Liver (tissue), 9 donors: ENCODE results near the gene TRERF1. TPM values are rescaled to one million over a fixed set of nuclear protein-coding genes. Genes with fewer than 3 reads are reported as not detected.

ENCODE experiments used
- DNase-seq: peaks from one replicate; pipeline ENCODE4 v3.0.0-alpha.2; 2017; ENCODE audit warnings: low spot score
- H3K27ac ChIP-seq, 2 donors: one replicate each; pipeline ENCODE4 v1.7.0; 2013; ENCODE audit warnings: inconsistent platforms in 2 of 2, low read length in 2 of 2, control low read depth in 1 of 2, low read depth in 1 of 2, mild to moderate bottlenecking in 1 of 2
- H3K27me3 ChIP-seq, 4 donors: one replicate each; pipeline versions ENCODE4 v1.6.1 to v1.7.0; 2013; ENCODE audit warnings: low read length in 3 of 4, inconsistent platforms in 1 of 4, mild to moderate bottlenecking in 1 of 4, moderate library complexity in 1 of 4; ENCODE audit not compliant: control insufficient read depth in 4 of 4, insufficient read depth in 4 of 4
- H3K36me3 ChIP-seq, 4 donors: one replicate each; pipeline versions ENCODE4 v1.6.1 to v1.7.0; 2013; ENCODE audit warnings: low read length in 3 of 4, mild to moderate bottlenecking in 3 of 4, low read depth in 1 of 4, moderate library complexity in 1 of 4; ENCODE audit not compliant: control insufficient read depth in 4 of 4, insufficient read depth in 3 of 4
- H3K4me1 ChIP-seq, 4 donors: one replicate each; pipeline versions ENCODE4 v1.6.1 to v1.7.0; 2013; ENCODE audit warnings: low read length in 3 of 4, mild to moderate bottlenecking in 3 of 4, moderate library complexity in 1 of 4; ENCODE audit not compliant: control insufficient read depth in 4 of 4, insufficient read depth in 4 of 4
- H3K4me3 ChIP-seq, 3 donors: one replicate each; pipeline versions ENCODE4 v1.6.1 to v1.7.0; 2013; ENCODE audit warnings: low read length in 3 of 3, control low read depth in 1 of 3, low read depth in 1 of 3, mild to moderate bottlenecking in 1 of 3
- H3K9ac ChIP-seq, 2 donors: one replicate each; pipeline ENCODE4 v1.7.0; 2013; ENCODE audit warnings: low read length in 2 of 2, mild to moderate bottlenecking in 2 of 2, moderate library complexity in 2 of 2, control low read depth in 1 of 2, low read depth in 1 of 2
- H3K9me3 ChIP-seq, 4 donors: one replicate each; pipeline versions ENCODE4 v1.6.1 to v1.7.0; 2013; ENCODE audit warnings: low read length in 3 of 4; ENCODE audit not compliant: control insufficient read depth in 4 of 4
- ATF3 ChIP-seq: IDR thresholded peaks from 2 replicates; pipeline ENCODE4 v1.6.1; 2016; ENCODE audit warnings: antibody characterized with exemption
- CTCF ChIP-seq: fragments of 150-350 bp; IDR thresholded peaks from 2 replicates; pipeline ENCODE4 v1.5.1; 2017; ENCODE audit warnings: improper control_type of control experiment, low read depth, low read length; ENCODE audit not compliant: missing input control
- EGR1 ChIP-seq, 2 donors: IDR thresholded peaks; 2 replicates each; pipeline ENCODE4 v1.6.1; 2016 to 2018; ENCODE audit warnings: antibody characterized with exemption in 2 of 2, low read depth in 2 of 2
- FOXA1 ChIP-seq: IDR thresholded peaks from 2 replicates; pipeline ENCODE4 v1.6.1; 2016; ENCODE audit warnings: antibody characterized with exemption
- FOXA2 ChIP-seq: IDR thresholded peaks from 2 replicates; pipeline ENCODE4 v1.6.1; 2016; ENCODE audit warnings: antibody characterized with exemption
- GABPA ChIP-seq, 2 donors: IDR thresholded peaks in 1 of 2; conservative IDR thresholded peaks in 1 of 2; 2 replicates each; pipeline ENCODE4 v1.6.1; 2016; ENCODE audit warnings: antibody characterized with exemption in 2 of 2, mild to moderate bottlenecking in 1 of 2, moderate library complexity in 1 of 2
- HNF4A ChIP-seq, 2 donors: conservative IDR thresholded peaks; 2 replicates each; pipeline ENCODE4 v1.6.1; 2016; ENCODE audit warnings: antibody characterized with exemption in 2 of 2, mild to moderate bottlenecking in 2 of 2
- HNF4G ChIP-seq: IDR thresholded peaks from 2 replicates; pipeline ENCODE4 v1.6.1; 2016; ENCODE audit warnings: antibody characterized with exemption
- NR2F2 ChIP-seq: IDR thresholded peaks from 2 replicates; pipeline ENCODE4 v1.6.1; 2016; ENCODE audit warnings: antibody characterized with exemption
- RAD21 ChIP-seq, 2 donors: IDR thresholded peaks; 2 replicates each; pipeline ENCODE4 v1.6.1; 2016; ENCODE audit warnings: antibody characterized with exemption in 2 of 2, mild to moderate bottlenecking in 2 of 2
- REST ChIP-seq: IDR thresholded peaks from 2 replicates; pipeline ENCODE4 v1.6.1; 2016; ENCODE audit warnings: antibody characterized with exemption, mild to moderate bottlenecking
- RXRA ChIP-seq, 2 donors: IDR thresholded peaks; 2 replicates each; pipeline ENCODE4 v1.6.1; 2017 to 2018; ENCODE audit warnings: antibody characterized with exemption in 2 of 2, mild to moderate bottlenecking in 1 of 2
- SP1 ChIP-seq: IDR thresholded peaks from 2 replicates; pipeline ENCODE4 v1.6.1; 2018; ENCODE audit warnings: antibody characterized with exemption, mild to moderate bottlenecking
- TAF1 ChIP-seq: conservative IDR thresholded peaks from 2 replicates; pipeline ENCODE4 v1.6.1; 2016; ENCODE audit warnings: antibody characterized with exemption, mild to moderate bottlenecking
- YY1 ChIP-seq: IDR thresholded peaks from 2 replicates; pipeline ENCODE4 v1.6.1; 2016; ENCODE audit warnings: antibody characterized with exemption, mild to moderate bottlenecking
- ZBTB33 ChIP-seq: IDR thresholded peaks from 2 replicates; pipeline ENCODE4 v1.6.1; 2016; ENCODE audit warnings: antibody characterized with exemption
- WGBS: extraction: QIAGEN DNeasy Blood & Tissue Kit; methylation state at CpG from one replicate; pipeline ENCODE4 v1.1.7; 2013; 5-methylcytosine and 5-hydroxymethylcytosine counted together
- polyA plus RNA-seq, 2 donors: library from polyadenylated mRNA; stranded (reverse) in 1 of 2; unstranded in 1 of 2; fragments of 200-250 nt in 1 of 2; fragments of >200 nt in 1 of 2; fragmentation: Nextera tagmentation in 1 of 2; extraction: Ambion mirVana in 1 of 2; gene quantifications; one replicate each; pipeline versions ENCODE4 v1.2.1 to v1.2.3, GENCODE V29; 2013 to 2015
- total RNA-seq, 2 donors: library from RNA; depleted of rRNA; stranded (reverse); fragments of >200 nt; gene quantifications; one replicate each; pipeline ENCODE4 v1.2.3, GENCODE V29; 2014
- donor health status: healthy.
- donor health status: healthy.
- donor health status: healthy.
- donor health status: healthy.
- donor health status: healthy.

Gene TRERF1
- total and polyA plus RNA-seq, 4 donors = 0.33 to 1.3 (median 0.68) TPM

- H3K36me3 ChIP-seq = no peaks in the 10 kb centered on the region
- H3K9me3 ChIP-seq = no peaks in the 10 kb centered on the region
- H3K27me3 ChIP-seq = no peaks in the 10 kb centered on the region
- WGBS = 82% methylated on average over 7 of the region's 7 CpGs
- H3K9ac ChIP-seq = no peak overlapping the region
- TF ChIP-seq RXRA (IDR thresholded peaks at IDR 0.05) (no peak), HNF4G (no peak), GABPA (IDR thresholded peaks at IDR 0.05 in 1 of 2, conservative IDR thresholded peaks at IDR 0.05 in 1 of 2) (no peak), SP1 (no peak), HNF4A (conservative IDR thresholded peaks at IDR 0.05) (no peak), ZBTB33 (no peak), EGR1 (IDR thresholded peaks at IDR 0.05; ENCODE audit: low read depth in 2 of 2) (no peak), FOXA1 (no peak)
- no peak overlapping the region for H3K4me3 ChIP-seq
- peaks cover 0 to 6% (median 0%) of the 10 kb centered on the region in 4 donors for H3K4me1 ChIP-seq
- H3K27ac ChIP-seq = no peak overlapping the region
- DNase-seq = no peak
These were observed 173.4 kb downstream of the TRERF1 start for GRCh38 chr6:42278131-42278853.

GRCh38 chr6:42276034-42276890 is 175.5 kb downstream of the TRERF1 start:
- Histone ChIP-seq H3K9me3 (no peaks in the 10 kb centered on the region), H3K36me3 (no peaks in the 10 kb centered on the region), H3K4me1 (peaks cover 0 to 6% (median 0%) of the 10 kb centered on the region in 4 donors), H3K9ac (no peak overlapping the region), H3K4me3 (no peak overlapping the region), H3K27ac (no peak overlapping the region), H3K27me3 (no peaks in the 10 kb centered on the region)
- DNase-seq = no peak
- TF ChIP-seq RXRA (IDR thresholded peaks at IDR 0.05) (no peak), EGR1 (IDR thresholded peaks at IDR 0.05; ENCODE audit: low read depth in 2 of 2) (no peak), FOXA1 (no peak), YY1 (no peak), NR2F2 (no peak), RAD21 (IDR thresholded peaks at IDR 0.05) (no peak), SP1 (no peak), REST (no peak), FOXA2 (no peak), TAF1 (no peak), CTCF (no peak), ATF3 (no peak), HNF4G (no peak)
- 70% methylated on average over 13 of the region's 13 CpGs for whole genome bisulfite sequencing
